Stimulated activated CD4-positive, alpha-beta T cell treated with anti-CD3 and anti-CD28 coated beads, Interleukin-12 subunit alpha, Interleukin-12 subunit beta, amount 100 ng/mL, for 48 hours (primary cell): ENCODE measurements around the gene CHST11.
A peak's percentile ranks its signal among the peaks of the same experiment; 100 is the strongest.

Experiments used
- DNase-seq, 3 donors: peaks; one replicate each; pipeline ENCODE4 v3.0.0-alpha.2; 2020; ENCODE audit warnings: low read depth in 2 of 3, low spot score in 1 of 3

Gene CHST11

GRCh38 chr12:104748356-104748755 is 291.6 kb downstream of the CHST11 start:
- DNase-seq: no peak

- DNase-seq: no peak
These were observed 292.0 kb downstream of the CHST11 start for GRCh38 chr12:104748790-104749189.

GRCh38 chr12:104749545-104749944 is 292.8 kb downstream of the CHST11 start:
- DNase-seq: no peak

DNA sequence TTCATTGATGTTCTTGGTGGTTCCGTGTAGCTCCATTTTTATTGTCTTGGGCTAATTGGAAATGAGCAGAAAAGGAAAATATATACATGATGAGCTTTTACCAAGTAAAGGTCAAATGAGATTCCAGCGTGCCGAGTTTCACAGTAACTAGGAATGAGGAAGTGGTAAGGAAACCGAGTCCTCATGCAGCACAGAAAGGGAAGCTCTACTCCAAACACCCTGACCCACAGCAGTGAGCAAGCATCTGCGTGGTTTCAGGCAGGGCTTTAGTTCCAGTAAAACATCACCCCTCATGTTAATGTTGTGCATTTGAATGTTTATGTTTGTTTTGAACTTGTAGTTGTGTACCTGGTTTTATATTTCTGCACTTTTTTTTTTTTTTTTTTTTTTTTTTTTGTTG is 293.3 kb downstream of the CHST11 start:
- no peak for DNase-seq

GRCh38 chr12:104751120-104751519 is 294.4 kb downstream of the CHST11 start:
- no peak for DNase-seq

DNA sequence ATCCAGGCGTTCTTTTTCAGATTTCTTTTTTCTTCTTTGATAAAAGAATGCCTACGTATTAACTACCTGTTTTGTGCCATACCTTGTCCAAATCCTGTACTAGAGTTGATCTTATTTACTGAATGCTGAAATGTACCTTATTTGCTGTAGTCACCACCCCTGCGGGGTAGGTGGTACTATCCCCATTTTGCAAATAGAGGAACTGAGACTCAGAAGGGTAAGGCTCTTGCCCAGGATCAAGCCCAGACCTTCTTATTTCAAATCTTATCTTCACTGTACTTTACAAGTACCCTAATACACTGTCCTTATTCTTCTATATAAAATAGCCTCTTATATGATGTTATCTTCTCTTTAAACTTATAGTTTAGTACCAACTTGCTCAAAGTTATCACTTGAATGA is 294.8 kb downstream of the CHST11 start:
- no peak for DNase-seq

DNA sequence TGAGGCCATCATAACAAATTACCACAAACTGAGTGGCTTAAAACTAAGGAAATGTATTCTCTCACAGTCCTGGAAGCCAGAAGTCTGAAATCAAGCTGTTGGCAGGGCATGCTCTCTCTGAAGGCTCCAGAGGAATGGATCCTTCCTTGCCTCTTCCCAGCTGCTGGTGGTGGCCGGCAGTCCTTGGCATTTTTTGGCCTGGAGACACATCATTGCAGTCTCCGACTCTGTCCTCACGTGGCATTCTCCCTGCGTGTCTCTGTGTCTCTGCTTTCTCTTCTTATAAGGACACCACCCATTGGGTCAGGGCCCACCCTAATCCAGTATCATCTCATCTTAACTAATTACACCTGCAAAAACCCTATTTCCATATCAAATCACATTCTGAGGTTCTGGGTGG is 295.3 kb downstream of the CHST11 start:
- no peak for DNase-seq

GRCh38 chr12:104752881-104753280 is 296.1 kb downstream of the CHST11 start:
- no peak for DNase-seq

- DNase-seq: no peak
These were observed 300.2 kb downstream of the CHST11 start for GRCh38 chr12:104756901-104757300.

DNA sequence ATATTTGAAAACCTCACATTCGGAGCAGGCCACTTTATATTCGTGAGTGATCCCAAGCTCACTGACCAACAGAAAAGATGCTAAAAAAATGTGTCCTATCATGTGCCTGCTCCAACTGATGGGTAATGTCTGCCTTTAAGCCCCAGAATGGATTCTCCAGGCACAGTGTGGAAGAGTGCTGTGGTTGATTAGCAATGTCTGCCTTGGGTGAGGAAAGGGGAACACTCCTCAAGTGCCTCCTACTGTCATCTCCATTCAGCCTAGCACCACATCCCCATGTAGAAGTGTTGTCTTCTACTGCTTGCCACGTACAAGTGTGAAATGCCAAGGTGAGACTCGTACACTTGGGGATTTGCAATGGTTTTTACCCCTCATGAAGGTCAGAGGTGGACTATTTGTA is 302.0 kb downstream of the CHST11 start:
- DNase-seq: no peak

DNA sequence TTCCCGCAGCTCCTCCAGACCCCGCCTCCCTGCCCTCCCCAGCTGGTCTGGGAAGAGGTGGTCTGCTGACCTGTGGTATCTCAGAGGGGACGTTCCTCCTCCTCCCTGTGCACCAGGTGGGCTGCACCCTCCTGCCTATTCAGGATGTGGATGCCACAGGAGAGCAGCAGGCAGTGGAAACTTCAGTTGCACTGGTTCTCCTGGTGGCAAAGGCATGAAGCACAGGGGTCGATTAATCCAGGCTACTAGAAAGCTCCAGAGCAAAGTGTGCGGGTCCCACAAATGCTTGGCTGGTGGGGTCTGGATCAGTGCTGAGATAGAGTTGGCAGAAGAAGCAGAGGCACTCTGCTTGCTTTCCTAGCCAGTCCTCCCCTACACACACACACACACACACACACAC is 304.3 kb downstream of the CHST11 start:
- no peak for DNase-seq

GRCh38 chr12:104761611-104762010 is 304.9 kb downstream of the CHST11 start:
- DNase-seq: no peak

GRCh38 chr12:104763168-104763805 is 306.5 kb downstream of the CHST11 start:
- peak in 2 of 3 donors; percentile 8 to 30 for DNase-seq

- DNase-seq: peak in 1 of 3 donors; percentile 14
These were observed 307.7 kb downstream of the CHST11 start for GRCh38 chr12:104764225-104765091.

DNA sequence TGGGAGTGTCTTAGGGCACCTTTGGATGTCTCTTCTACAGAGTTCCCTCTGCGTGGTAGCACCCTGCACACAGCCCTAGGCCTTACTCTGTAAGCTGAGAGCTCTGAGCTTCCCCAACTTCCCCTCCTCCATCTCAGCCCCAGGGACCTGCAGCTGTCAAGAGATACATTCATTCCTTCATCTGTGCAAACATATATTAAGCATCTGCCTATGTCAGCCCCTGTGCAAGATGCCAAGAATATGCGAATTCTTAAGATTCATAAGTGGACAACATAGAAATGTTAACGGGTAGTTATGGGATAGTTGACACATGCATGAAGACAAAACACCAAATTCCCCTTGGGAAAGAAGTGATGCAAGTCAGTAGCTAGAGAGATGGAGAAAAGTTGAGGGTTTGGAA is 310.5 kb downstream of the CHST11 start:
- DNase-seq: no peak

- DNase-seq: no peak
These were observed 311.3 kb downstream of the CHST11 start for GRCh38 chr12:104768033-104768432.

DNA sequence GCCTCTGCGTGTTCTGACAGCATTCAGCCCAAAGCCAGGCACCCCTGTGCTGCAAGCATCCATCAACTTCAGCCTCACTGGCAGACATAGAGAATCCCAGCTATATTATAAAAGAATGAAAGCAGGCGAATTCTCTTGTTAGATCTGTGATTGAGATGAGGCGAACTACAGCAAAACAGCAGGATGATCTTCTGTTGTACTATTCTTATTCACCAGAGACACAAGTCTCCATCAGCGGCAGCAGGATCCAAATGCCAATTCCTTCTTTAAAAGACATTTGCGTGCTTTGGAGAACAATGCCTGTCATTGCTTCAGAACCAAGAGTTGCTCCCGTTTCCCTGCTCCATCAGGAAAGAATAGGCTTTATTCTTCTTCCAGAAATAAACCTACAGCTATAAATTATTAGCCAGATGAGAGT is 312.4 kb downstream of the CHST11 start:
- no peak for DNase-seq

DNA sequence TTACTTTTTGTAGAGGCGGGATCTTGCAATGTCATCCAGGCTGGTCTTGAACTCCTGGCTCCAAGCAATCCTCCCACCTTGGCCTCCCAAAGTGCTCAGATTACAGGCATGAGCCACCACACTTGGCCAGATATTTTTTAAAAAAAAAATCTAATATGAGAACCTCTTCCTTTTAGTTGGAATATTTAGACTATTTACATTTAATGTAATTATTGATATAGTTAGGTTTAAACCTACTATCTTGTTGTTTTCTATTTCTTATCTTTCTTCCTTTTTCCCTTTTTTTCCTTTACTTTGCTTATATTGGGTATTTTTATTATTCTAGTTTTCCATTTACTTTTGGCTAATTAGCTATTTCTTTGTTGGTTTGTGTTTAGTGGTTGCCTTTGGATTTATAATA is 315.6 kb downstream of the CHST11 start:
- no peak for DNase-seq

DNA sequence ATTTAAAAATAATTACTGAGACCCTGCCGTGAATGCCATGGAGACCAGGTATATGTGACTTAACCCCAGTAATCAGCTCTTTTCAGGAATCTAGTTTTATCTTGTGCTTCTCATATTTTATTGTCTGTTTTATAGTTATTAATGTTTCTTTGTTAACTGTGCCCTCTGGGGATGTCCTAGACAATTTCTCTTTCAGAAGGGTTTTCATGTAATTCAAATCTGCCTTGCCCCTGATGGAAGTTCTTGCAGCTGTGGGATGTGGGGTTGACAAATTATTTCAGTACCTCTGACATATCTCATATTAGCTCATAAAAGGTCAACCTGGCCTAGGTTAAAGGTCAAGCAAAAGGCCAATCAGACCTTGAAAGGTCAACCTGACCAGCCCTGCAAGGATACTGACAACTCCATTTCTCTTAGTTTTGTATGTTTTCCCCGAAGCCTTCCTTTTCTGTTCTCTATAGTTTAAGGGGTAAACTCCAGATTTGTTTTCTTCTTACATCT is 319.0 kb downstream of the CHST11 start:
- DNase-seq: no peak

DNA sequence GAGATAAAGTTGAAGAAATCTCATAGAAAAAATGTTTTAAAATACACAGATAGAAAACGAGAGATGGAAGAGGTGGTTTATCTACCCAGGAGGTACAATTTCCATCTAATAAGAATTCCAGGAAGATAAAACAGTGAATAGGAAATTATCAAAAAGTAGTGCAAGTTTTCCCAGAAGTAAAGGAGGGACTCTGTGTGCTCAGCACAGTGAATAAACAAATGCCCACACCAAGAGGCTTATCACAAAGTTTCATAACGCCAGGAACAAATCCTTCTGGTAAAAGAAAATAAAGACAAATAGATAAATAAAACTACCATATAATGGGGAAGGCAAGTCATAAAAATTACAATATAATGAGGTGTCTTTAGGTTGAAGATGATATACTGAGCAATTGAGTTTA is 322.4 kb downstream of the CHST11 start:
- DNase-seq: no peak

GRCh38 chr12:104782296-104782695 is 325.5 kb downstream of the CHST11 start:
- DNase-seq: no peak

DNA sequence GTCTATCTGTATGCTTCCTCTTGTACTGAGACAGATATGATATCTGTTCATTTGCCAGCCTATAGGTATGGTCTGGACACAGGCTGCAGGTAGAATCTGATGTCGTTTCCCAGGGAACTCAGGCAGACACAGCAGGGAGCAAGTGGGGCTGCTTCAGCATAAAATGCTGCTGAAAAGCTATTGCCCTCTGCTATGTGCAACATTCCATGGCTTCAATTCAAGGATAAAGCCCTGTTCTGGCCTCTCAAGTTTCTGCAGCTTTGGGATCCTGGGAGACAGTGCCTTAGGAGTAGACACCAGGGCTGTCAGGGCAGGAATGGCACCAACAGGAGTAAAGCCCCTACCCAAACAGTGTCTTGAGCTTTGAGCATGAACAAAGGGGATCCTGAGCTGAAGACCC is 327.8 kb downstream of the CHST11 start:
- DNase-seq: no peak
